H9 (cell line): ENCODE measurements around the gene CXCR4. TPM values are rescaled to one million over a fixed set of nuclear protein-coding genes. Genes with fewer than 3 reads are reported as not detected.

Experiments used
- DNase-seq: peaks from one replicate; pipeline ENCODE4 v3.0.0-alpha.2; 2017
- H2AFZ ChIP-seq: one replicate; pipeline ENCODE4 v1.6.1; 2013; ENCODE audit warnings: mild to moderate bottlenecking, low read length, control low read depth, moderate library complexity
- H2AK5ac ChIP-seq: 2 replicates; pipeline ENCODE4 v1.6.1; 2013; ENCODE audit warnings: low read length, control low read depth, mixed read lengths; ENCODE audit not compliant: insufficient read length
- H2BK120ac ChIP-seq: one replicate; pipeline ENCODE4 v1.6.1; 2013; ENCODE audit warnings: low read depth, mild to moderate bottlenecking, low read length, control low read depth, inconsistent platforms; ENCODE audit not compliant: poor library complexity, severe bottlenecking
- H2BK12ac ChIP-seq: 2 replicates; pipeline ENCODE4 v1.6.1; 2013; ENCODE audit warnings: low read length, control low read depth, mixed read lengths, low read depth; ENCODE audit not compliant: insufficient read length
- H2BK15ac ChIP-seq: 2 replicates; pipeline ENCODE4 v1.6.1; 2013; ENCODE audit warnings: low read depth, low read length, control low read depth
- H2BK20ac ChIP-seq: one replicate; pipeline ENCODE4 v1.6.1; 2013; ENCODE audit warnings: low read depth, mild to moderate bottlenecking, low read length, control low read depth, inconsistent platforms; ENCODE audit not compliant: poor library complexity, severe bottlenecking
- H2BK5ac ChIP-seq: 2 replicates; pipeline ENCODE4 v1.6.1; 2013; ENCODE audit warnings: low read length, control low read depth, mixed read lengths; ENCODE audit not compliant: insufficient read length
- H3K14ac ChIP-seq: 2 replicates; pipeline ENCODE4 v1.6.1; 2013; ENCODE audit warnings: low read length, control low read depth; ENCODE audit not compliant: insufficient read depth
- H3K18ac ChIP-seq: 2 replicates; pipeline ENCODE4 v1.6.1; 2013; ENCODE audit warnings: low read depth, mild to moderate bottlenecking, mixed read lengths, low read length, control low read depth; ENCODE audit not compliant: insufficient read length
- H3K23ac ChIP-seq: 2 replicates; pipeline ENCODE4 v1.6.1; 2013; ENCODE audit warnings: low read length, control low read depth, mixed read lengths, low read depth; ENCODE audit not compliant: insufficient read length
- H3K23me2 ChIP-seq: 2 replicates; pipeline ENCODE4 v1.6.1; 2013; ENCODE audit warnings: low read depth, mild to moderate bottlenecking, mixed read lengths, low read length, control low read depth; ENCODE audit not compliant: insufficient read length, poor library complexity, severe bottlenecking
- H3K27ac ChIP-seq: 2 replicates; pipeline ENCODE4 v1.5.1; 2013; ENCODE audit warnings: low read length, control low read depth, mixed read lengths, low read depth; ENCODE audit not compliant: insufficient read length
- H3K27me3 ChIP-seq: 2 replicates; pipeline ENCODE4 v1.6.1; 2013; ENCODE audit warnings: low read length, control low read depth, inconsistent platforms; ENCODE audit not compliant: insufficient read depth
- H3K4ac ChIP-seq: 2 replicates; pipeline ENCODE4 v1.6.1; 2013; ENCODE audit warnings: low read depth, mild to moderate bottlenecking, control low read depth, inconsistent platforms, low read length, moderate library complexity
- H3K4me1 ChIP-seq: 2 replicates; pipeline ENCODE4 v1.6.1; 2013; ENCODE audit warnings: low read length, control low read depth, inconsistent platforms; ENCODE audit not compliant: insufficient read depth
- H3K4me2 ChIP-seq: 2 replicates; pipeline ENCODE4 v1.6.1; 2013; ENCODE audit warnings: low read length, control low read depth, mixed read lengths; ENCODE audit not compliant: insufficient read length, insufficient read depth
- H3K56ac ChIP-seq: 2 replicates; pipeline ENCODE4 v1.6.1; 2013; ENCODE audit warnings: low read depth, mild to moderate bottlenecking, mixed read lengths, low read length, control low read depth; ENCODE audit not compliant: insufficient read length
- H3K79me1 ChIP-seq: 2 replicates; pipeline ENCODE4 v1.6.1; 2013; ENCODE audit warnings: low read depth, mild to moderate bottlenecking, moderate library complexity, low read length, control low read depth, inconsistent platforms; ENCODE audit not compliant: insufficient read depth, poor library complexity, severe bottlenecking
- H3K79me2 ChIP-seq: 2 replicates; pipeline ENCODE4 v1.6.1; 2013; ENCODE audit warnings: low read length, control low read depth, inconsistent platforms; ENCODE audit not compliant: insufficient read depth
- H3K9ac ChIP-seq: 2 replicates; pipeline ENCODE4 v1.6.1; 2013; ENCODE audit warnings: low read length, control low read depth, mixed read lengths; ENCODE audit not compliant: insufficient read length; ENCODE audit errors: extremely low read depth
- H3K9me3 ChIP-seq: one replicate; pipeline ENCODE4 v1.6.1; 2013; ENCODE audit warnings: low read depth, low read length, inconsistent platforms; ENCODE audit not compliant: control insufficient read depth
- H3T11ph ChIP-seq: one replicate; pipeline ENCODE4 v1.6.1; 2013; ENCODE audit warnings: mild to moderate bottlenecking, low read length, control low read depth, inconsistent platforms
- H4K20me1 ChIP-seq: one replicate; pipeline ENCODE4 v1.6.1; 2013; ENCODE audit not compliant: control insufficient read depth, insufficient read length, insufficient read depth
- H4K5ac ChIP-seq: 2 replicates; pipeline ENCODE4 v1.6.1; 2013; ENCODE audit warnings: low read depth, mild to moderate bottlenecking, mixed read lengths, low read length, control low read depth; ENCODE audit not compliant: insufficient read length
- H4K8ac ChIP-seq: replicated peaks from 2 replicates; pipeline ENCODE4 v1.6.1; 2013; ENCODE audit warnings: low read length, control low read depth, mixed read lengths, low read depth; ENCODE audit not compliant: insufficient read length
- H4K91ac ChIP-seq: 2 replicates; pipeline ENCODE4 v1.6.1; 2013; ENCODE audit warnings: low read depth, mild to moderate bottlenecking, moderate library complexity, mixed read lengths, low read length, control low read depth; ENCODE audit not compliant: insufficient read length
- H3K27ac Mint-ChIP-seq, 3 experiments: 2 replicates in 2 of 3; 3 replicates in 1 of 3; pipeline ENCODE4 v1.8.0; 2020 to 2021; ENCODE audit warnings: mixed read lengths in 3 of 3, mild to moderate bottlenecking in 1 of 3, moderate library complexity in 1 of 3
- H3K27me3 Mint-ChIP-seq: 2 replicates; pipeline ENCODE4 v1.8.0; 2021; ENCODE audit warnings: low read depth, mild to moderate bottlenecking, moderate library complexity, mixed read lengths
- H3K36me3 Mint-ChIP-seq, 3 experiments: 2 replicates in 2 of 3; 3 replicates in 1 of 3; pipeline ENCODE4 v1.8.0; 2020 to 2021; ENCODE audit warnings: low read depth in 3 of 3, mixed read lengths in 3 of 3; ENCODE audit not compliant: insufficient read depth in 1 of 3
- H3K4me1 Mint-ChIP-seq, 2 experiments: 2 replicates each; pipeline ENCODE4 v1.8.0; 2020; ENCODE audit warnings: mixed read lengths in 2 of 2
- H3K4me3 Mint-ChIP-seq, 2 experiments: 2 replicates in 1 of 2; 3 replicates in 1 of 2; pipeline ENCODE4 v1.8.0; 2020 to 2021; ENCODE audit warnings: mild to moderate bottlenecking in 2 of 2, mixed read lengths in 2 of 2, moderate library complexity in 1 of 2
- H3K9me3 Mint-ChIP-seq, 2 experiments: 2 replicates in 1 of 2; 3 replicates in 1 of 2; pipeline ENCODE4 v1.8.0; 2020; ENCODE audit warnings: mild to moderate bottlenecking in 2 of 2, mixed read lengths in 2 of 2, moderate library complexity in 1 of 2
- total RNA-seq: library from RNA; stranded (reverse); gene quantifications from 2 replicates; pipeline ENCODE4 v1.2.1, GENCODE V29; 2021
- TF ChIP-seq, protein P1 (sequence below): fragments of 200-600 bp; sonication (generic); conservative IDR thresholded peaks from 3 replicates; pipeline ENCODE4 v1.8.0; 2021; ENCODE audit warnings: antibody characterized with exemption, mild to moderate bottlenecking

CXCR4 gene
- total RNA-seq, 1 experiment from 2014 or later: 1.0 TPM

DNA sequence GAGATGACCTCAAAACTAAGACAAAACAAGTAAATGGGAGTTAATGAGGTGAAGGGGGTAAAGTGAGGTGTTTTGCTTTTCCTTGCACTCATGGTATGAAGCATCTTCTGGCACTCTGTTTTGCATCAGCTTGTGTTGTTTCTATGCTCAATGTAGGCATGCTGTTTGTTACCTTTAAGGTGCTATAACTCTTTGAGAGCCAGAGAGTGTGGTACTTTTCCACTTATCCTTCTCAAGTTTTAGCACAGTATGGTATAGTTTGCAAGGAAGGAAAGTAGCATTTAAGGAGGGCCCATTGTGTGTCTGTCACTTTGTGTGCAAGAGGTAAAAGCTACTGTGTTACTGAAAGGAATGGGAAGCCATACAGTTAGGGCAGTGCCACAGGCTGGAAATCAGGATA lies 17.5 kb upstream of the CXCR4 start:
- Histone ChIP-seq H3K79me1 (no peaks in the 10 kb centered on the region), H2BK15ac (no peak overlapping the region), H2BK5ac (no peak overlapping the region), H3K23me2 (no peaks in the 10 kb centered on the region), H3K9ac (no peak overlapping the region), H4K8ac (no peak overlapping the region), H2BK120ac (no peak overlapping the region), H4K91ac (no peak overlapping the region), H4K20me1 (no peaks in the 10 kb centered on the region), H3K4ac (no peak overlapping the region), H3T11ph (no peak overlapping the region), H3K56ac (no peak overlapping the region), H3K27ac (no peak overlapping the region), H3K9me3 (no peaks in the 10 kb centered on the region), H2BK12ac (no peak overlapping the region), H4K5ac (no peak overlapping the region), H3K23ac (no peak overlapping the region), H3K4me2 (no peak overlapping the region), H2BK20ac (no peak overlapping the region), H3K14ac (no peak overlapping the region), H3K79me2 (no peaks in the 10 kb centered on the region), H3K18ac (no peak overlapping the region), H2AK5ac (no peak overlapping the region), H2AFZ (no peak overlapping the region), H3K27me3 (no peaks in the 10 kb centered on the region), H3K4me1 (no peaks in the 10 kb centered on the region)
- Mint-ChIP-seq H3K4me3 (no peak overlapping the region), H3K27ac (no peak overlapping the region), H3K4me1 (peaks cover 0 to 2% of the 10 kb centered on the region in 2 experiments; a peak in 2 of 4 replicates), H3K9me3 (no peaks in the 10 kb centered on the region), H3K36me3 (no peaks in the 10 kb centered on the region), H3K27me3 (peaks cover 11% of the 10 kb centered on the region)
- TF ChIP-seq, protein P1, sequence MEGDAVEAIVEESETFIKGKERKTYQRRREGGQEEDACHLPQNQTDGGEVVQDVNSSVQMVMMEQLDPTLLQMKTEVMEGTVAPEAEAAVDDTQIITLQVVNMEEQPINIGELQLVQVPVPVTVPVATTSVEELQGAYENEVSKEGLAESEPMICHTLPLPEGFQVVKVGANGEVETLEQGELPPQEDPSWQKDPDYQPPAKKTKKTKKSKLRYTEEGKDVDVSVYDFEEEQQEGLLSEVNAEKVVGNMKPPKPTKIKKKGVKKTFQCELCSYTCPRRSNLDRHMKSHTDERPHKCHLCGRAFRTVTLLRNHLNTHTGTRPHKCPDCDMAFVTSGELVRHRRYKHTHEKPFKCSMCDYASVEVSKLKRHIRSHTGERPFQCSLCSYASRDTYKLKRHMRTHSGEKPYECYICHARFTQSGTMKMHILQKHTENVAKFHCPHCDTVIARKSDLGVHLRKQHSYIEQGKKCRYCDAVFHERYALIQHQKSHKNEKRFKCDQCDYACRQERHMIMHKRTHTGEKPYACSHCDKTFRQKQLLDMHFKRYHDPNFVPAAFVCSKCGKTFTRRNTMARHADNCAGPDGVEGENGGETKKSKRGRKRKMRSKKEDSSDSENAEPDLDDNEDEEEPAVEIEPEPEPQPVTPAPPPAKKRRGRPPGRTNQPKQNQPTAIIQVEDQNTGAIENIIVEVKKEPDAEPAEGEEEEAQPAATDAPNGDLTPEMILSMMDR: no peak
- DNase-seq: no peak
